HG02981 (cell line): ENCODE measurements around the gene TBCD.

Experiments used
- ATAC-seq: cut with Tn5 transposase; IDR thresholded peaks from one replicate; pipeline ENCODE4 v1.9.1; 2021; ENCODE audit warnings: mild to moderate bottlenecking, moderate library complexity; ENCODE audit not compliant: unreplicated experiment

Gene TBCD

GRCh38 chr17:82898976-82899514, 147.2 kb downstream of the TBCD start:
- ATAC-seq, result no peak

DNA sequence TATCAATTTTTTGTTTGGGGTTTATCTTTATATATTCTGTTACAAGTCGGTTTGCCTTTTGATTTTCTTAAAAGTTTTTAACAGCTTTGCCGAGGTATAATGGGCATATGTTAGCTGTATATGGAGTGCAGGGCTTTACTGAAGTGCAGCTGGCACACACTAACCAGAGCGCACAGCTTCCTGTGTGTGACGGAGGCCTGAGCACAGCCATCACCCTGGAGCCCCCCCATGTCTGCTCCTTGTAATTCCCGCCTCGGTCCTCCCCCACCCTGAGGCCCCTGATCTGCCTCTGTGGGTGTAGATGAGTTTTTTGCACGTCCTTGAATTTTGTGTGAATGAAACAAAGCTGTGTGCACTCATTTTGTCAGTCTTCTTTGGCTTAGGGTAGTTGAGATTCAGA, 148.1 kb downstream of the TBCD start:
- no peak for ATAC-seq

- no peak for ATAC-seq
These were observed 148.9 kb downstream of the TBCD start for GRCh38 chr17:82900741-82901140.

GRCh38 chr17:82901356-82901755, 149.5 kb downstream of the TBCD start:
- no peak for ATAC-seq

- no peak for ATAC-seq
These were observed 150.0 kb downstream of the TBCD start for GRCh38 chr17:82901856-82902255.

DNA sequence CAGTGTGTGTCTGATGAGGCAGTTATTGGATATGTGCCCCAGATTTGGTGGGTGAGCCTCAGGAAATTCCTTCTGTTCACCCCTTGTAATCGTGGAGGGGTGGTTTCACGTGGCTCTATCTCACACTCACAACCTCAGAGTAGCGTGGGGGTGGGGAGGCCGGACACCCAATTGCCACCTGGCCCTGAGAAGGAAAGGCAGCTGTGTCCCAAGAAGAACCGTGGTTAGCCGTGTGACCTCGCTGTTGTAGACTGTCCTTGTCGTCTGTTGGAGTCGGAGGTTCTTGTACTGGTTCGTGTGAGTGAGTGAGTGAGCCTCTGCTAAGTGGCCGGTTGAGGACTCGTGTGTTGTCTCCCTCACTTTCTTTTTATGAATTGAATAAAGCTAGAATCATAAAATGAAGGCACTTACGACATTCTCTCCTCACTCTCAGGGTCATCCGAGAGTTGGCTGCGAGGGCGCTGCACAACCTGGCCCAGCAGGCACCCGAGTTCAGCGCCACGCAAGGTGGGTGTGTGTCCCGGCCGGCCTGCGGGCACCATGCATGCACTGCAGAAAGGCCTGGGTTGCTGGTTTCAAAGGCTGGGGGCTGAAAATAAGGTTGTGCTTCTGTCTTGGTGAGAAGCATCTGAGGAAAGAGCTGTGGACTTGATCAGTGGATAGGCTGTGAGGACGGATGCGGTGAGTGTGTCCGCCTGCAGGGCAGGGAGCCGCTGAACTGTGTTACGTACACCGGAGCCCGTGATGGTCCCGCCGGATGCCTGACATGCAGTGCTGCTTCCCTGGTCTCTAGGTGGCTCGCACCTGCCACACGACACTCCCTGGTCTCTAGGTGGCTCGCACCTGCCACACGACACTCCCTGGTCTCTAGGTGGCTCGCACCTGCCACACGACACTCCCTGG, 151.4 kb downstream of the TBCD start:
- ATAC-seq, result no peak

DNA sequence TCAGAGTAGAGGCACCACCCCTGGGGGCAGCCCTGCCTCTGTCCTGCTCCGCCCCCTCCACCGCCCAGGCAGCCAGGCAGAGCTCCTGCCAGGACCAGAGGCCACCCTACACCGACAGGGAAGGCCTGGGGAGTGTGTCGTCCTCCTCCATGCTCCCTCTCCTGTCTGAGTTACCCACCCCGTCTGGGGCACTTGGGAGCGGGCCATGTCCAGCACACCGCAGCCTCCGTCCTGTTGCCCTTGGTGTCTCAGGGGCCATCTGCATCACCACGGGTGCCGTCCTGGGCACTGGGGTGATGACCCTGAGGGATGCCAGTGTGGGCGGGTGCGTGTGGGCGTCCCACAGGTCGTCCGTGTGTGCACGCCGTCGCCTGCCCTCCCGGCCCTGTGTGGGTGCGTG, 153.3 kb downstream of the TBCD start:
- ATAC-seq, result no peak

DNA sequence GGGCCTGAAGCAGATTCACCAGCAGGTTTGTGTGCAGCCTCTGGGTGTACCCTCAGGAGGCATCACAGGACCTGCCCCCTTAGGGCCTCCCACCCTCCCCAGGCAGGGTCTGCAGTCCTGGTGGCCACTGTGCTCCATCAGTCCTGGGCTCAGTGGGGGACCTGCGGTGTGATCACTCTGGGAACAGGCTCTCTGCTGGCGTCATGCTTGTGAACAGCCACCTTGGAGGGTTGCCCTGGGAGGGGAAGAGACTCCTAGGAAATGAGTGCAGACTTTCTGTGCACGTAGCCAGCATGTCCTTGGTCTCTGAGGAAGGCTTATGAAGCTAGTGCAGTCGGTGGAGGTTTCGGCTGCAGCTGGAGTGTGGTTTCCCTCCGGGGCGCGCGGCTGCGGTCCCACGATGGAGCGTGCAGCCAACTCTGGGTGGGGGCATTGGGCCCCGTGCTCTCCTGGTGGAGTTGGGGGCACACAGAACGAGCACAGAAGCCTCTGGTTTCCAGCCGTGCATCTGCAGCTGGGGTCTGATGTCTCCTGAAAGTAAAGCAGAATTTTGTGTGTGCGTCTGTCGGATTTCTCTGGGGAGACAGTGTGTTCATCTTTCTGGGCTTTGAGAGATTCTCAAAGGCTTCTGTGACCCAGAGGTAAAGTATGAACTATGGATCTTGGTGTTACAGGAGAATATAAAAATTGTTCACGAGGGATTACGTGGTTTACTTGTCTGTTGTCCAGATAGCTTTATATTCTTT, 156.1 kb downstream of the TBCD start:
- no peak for ATAC-seq

GRCh38 chr17:82908543-82909160, 156.8 kb downstream of the TBCD start:
- no peak for ATAC-seq

GRCh38 chr17:82909322-82909904, 157.5 kb downstream of the TBCD start:
- no peak for ATAC-seq

DNA sequence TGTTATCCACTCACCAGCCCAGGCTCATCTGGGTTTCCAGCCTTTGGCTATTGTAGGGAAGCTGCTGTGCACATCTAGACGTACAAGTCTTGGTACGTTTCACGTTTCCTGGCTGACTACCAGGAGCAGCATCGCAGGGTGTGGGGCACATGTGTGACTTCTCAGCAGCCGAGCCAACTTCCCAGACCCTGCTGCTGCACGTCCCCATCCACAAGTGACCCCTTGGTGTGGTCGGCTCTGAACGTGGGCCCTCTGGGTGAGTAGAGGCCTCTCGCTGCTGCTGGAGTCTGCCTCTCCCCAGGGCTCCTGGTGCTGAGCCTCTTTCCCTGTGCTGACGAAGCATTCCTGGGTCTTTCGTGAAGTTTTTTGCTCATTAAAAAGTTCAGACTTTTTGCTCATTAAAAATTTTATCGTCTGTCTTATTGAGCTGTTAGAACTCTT, 158.2 kb downstream of the TBCD start:
- no peak for ATAC-seq

GRCh38 chr17:82910770-82911169, 158.9 kb downstream of the TBCD start:
- ATAC-seq, result no peak

DNA sequence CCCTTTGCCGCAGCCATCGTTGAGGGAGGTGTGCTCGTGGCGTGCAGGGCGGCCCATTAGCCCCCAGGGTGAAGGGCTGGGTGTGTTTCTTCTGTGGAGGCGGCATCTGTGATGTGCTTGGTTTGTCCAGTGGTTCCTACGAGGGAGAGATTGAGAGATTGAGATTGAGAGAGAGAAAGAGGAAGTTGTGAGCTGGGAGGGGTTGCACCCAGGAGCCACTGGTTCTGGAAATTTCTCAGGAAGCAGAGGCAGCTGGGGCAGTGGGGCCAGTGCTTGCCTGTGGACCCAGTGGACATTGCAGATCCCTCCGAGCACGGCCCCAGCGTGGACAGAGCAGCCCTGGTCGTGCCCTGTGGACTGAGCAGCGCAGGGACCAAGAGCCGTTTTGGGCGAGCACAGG, 160.0 kb downstream of the TBCD start:
- ATAC-seq, result no peak

GRCh38 chr17:82912484-82913089, 160.7 kb downstream of the TBCD start:
- no peak for ATAC-seq

- ATAC-seq, result no peak
These were observed 161.6 kb downstream of the TBCD start for GRCh38 chr17:82913304-82914043.

- no peak for ATAC-seq
These were observed 162.5 kb downstream of the TBCD start for GRCh38 chr17:82914375-82914774.

GRCh38 chr17:82915010-82915756, 163.3 kb downstream of the TBCD start:
- no peak for ATAC-seq

DNA sequence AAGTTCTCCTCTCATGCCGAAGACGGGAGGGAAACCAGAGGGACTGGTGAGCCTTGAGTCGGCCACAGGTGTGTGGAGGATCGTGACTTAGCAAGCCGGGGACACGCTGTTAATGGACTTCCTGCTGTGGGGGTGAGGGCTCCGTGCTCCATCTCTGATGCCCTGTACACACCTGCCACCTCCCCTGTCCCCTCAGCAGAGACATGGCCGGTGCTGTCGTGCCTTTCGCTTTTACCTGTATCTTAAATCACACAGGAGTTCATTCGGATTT, 163.8 kb downstream of the TBCD start:
- no peak for ATAC-seq

DNA sequence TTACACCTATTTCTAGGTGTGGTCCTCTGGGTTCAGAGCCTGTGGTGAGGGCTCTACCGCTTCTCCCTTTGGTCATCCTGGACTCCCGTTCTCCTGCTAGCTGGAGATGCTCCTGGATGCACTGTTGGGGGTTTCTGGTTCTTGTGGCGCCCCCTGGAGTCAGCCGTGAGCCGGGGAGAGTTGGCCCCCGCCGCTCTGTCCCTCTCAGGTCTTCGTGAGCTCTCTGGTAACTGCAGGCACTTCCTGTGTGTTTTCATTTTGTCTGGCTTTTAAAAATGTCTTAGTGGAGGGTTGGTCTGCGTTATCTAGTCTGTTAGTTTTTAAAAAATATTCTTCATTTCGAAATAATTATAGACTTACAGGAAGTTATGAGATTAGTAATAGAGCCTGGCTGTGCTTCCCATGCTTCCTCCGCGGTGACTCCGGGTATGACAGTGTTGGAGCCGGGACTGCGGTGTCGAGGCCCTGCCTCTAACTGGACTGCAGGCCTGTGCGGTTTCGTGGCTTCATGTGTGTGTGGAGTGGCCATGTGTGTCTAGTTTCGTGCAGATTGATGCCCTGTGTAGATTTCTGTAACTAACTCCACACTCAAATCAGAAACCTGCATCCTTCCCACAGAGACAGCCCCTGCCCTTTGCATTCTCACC, 166.0 kb downstream of the TBCD start:
- no peak for ATAC-seq
